Subcutaneous adipose tissue (tissue), 4 donors: ENCODE measurements around the gene AGAP1. TPM values are rescaled to one million over a fixed set of nuclear protein-coding genes. Genes with fewer than 3 reads are reported as not detected.

Experiments used
- total RNA-seq, 4 donors: library from RNA; depleted of rRNA; stranded (reverse); fragments of >200 nt; gene quantifications; one replicate each; pipeline ENCODE4 v1.1.0, GENCODE V29; 2016
- TF ChIP-seq, protein P1 (sequence below): fragments of 450-650 bp; IDR thresholded peaks from one replicate; pipeline ENCODE4 v1.5.1; 2016; ENCODE audit warnings: low read depth, mild to moderate bottlenecking, control low read depth, antibody characterized with exemption, moderate library complexity

AGAP1 gene
- total RNA-seq, 4 donors from 2014 or later, result 13.6 to 26.3 (median 23.6) TPM

DNA sequence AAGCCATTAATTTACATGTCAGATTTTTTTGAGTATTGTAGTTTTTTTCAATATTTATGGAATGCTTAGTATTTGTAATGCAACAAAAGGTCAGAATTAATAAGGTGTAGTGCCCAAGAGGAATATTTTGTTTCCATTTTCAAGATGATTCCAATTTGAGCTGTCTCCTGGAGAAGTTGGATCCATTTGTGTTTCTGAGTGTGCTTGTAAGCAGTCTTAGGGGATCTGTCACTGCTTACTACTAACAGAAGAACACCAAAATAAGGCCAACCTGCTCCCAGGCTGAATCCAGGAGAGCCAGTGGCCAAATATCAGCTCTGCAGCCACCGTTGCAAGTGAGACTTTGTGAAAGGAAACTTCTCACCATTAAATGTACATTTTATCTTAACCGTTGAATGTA is 129.9 kb downstream of the AGAP1 start:
- TF ChIP-seq, protein P1, sequence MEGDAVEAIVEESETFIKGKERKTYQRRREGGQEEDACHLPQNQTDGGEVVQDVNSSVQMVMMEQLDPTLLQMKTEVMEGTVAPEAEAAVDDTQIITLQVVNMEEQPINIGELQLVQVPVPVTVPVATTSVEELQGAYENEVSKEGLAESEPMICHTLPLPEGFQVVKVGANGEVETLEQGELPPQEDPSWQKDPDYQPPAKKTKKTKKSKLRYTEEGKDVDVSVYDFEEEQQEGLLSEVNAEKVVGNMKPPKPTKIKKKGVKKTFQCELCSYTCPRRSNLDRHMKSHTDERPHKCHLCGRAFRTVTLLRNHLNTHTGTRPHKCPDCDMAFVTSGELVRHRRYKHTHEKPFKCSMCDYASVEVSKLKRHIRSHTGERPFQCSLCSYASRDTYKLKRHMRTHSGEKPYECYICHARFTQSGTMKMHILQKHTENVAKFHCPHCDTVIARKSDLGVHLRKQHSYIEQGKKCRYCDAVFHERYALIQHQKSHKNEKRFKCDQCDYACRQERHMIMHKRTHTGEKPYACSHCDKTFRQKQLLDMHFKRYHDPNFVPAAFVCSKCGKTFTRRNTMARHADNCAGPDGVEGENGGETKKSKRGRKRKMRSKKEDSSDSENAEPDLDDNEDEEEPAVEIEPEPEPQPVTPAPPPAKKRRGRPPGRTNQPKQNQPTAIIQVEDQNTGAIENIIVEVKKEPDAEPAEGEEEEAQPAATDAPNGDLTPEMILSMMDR, result no peak

DNA sequence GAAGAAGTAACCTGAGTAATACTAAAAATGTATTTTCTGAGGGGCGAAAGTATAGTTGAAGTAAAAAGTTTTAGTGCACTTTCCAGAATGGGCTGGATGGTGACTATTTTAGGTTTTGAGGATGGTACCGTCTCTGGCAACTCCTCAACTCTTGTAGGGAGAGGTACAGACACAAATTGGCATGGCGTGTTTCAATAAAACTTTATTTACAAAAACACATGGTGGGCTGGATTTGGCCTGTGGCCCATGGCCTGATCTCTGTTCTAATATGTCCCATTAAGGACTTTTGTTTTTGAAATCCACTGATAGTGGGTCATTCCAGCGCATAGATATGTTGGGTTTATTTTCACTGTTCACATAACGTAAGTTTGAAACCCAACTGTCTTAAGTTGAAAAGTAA is 132.8 kb downstream of the AGAP1 start:
- TF ChIP-seq, protein P1, result no peak

DNA sequence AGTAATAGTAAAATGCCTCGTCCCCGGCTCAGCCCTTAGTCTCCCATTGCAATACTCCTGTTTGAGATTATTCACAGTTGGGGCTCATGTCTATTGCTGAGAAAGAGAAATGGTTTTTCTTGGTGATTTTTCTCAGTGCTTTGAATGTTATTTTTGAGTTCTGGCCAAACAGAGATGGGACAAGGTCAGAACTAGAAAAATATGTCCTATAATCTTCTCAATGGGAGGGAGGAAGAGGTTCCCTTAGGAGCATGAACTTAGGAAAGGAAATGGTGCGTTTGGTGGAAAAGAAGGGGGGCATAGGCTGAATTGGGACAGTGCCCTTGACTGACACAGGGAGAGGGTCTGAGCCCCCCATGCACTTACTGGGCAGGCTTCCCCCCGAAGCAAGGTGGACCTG is 133.8 kb downstream of the AGAP1 start:
- TF ChIP-seq, protein P1, result no peak

DNA sequence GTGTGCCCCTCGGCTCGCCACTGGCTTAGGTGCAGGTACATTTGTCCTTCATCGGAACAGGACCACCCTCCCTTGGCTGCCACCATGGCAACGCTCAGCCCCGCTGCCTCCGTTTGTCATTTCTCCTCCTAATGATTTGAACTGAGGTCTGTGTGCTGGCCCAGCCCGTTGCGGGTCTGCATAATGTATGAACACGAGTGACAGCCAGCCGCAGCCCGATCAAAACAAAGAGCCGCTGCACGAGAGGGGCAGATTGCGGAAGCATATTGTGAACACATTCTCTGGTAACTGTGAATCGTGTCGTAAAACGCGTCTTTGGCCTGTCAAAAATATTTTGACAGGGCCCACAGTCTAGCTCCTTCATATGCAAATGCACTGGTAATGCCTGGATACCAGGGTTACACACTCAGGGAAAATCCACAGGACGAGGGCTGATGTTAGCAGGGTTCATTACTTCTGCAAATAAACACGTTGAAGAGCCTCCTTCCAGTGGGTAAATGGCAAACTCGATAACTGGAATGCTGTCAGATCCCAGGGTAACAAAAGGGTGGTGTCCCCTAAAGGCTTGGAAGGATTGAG is 137.0 kb downstream of the AGAP1 start:
- TF ChIP-seq, protein P1, result no peak

DNA sequence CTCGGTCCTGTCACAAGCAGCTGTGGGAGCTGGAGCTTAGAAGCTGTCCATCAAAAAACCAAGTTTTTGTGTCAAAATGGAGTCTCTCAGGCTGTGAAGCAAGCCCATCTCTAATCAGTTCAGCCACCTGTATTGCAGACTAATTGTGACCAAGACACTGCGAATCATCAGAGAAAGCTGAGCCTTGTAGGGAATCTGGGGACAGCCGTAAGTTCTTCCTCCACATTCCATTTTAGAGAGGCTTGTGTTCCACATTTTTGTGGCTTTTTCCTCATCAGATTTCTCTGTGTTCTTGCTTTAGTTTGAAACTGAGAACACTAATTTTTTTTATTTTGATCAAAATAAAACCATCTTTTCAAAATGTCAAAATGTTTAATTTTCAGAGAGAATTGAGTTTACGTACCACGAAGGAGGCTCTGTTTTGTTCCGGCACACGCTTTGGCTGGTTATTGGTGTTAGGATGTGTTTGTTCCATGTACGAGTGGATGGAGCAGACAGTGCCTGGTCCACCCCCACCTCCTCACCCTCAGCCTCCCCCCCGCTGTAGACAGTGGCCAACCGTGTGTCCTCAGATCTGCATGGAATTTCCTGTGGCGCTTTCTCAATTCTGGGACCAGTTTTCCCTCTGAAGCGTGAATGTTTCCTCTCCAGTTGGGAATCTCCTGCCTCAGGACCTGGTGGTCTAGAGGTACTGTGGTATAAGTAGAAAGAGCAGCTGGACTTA is 140.8 kb downstream of the AGAP1 start:
- TF ChIP-seq, protein P1, result no peak

DNA sequence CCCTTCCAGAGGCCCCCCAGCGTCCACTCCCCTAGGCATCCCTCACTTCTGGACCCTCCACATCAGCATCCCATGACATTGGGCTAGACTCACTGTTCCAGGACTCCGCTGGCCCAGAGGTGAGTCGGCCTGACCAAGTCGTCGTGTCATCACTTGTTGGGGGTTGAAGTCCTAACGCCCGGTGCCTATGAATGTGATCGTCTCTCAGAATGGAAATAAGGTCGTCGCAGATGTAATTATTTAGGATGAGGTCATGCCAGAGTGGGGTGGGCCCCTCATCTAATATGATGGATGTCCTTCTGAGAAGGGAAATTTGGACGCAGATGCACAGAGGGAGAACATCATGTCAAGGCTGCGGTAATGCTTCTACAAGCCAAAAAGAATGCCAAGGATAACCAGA is 142.7 kb downstream of the AGAP1 start:
- TF ChIP-seq, protein P1, result no peak

DNA sequence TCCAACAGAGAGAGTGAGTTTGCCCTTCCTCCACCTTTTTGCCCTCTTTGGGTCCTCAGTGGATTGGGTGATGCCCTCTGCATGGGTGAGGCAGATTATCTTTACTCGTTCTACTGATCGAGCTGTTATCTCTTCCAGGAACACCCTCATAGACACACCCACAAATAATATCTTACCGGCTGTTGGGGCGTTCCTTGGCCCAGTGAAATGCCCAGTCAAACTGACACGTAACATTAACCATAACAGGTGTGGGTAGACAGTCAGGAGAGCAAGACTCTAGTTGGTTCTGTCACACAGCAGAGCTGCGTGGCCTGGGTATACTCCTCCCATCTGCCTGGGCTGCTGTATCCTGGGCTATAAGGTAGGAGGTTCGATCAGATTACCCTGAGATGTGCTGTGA is 144.1 kb downstream of the AGAP1 start:
- TF ChIP-seq, protein P1, result no peak
